GM12878 (cell line): ENCODE data around the gene COPS6. TPM values are rescaled to one million over a fixed set of nuclear protein-coding genes. Genes with fewer than 3 reads are reported as not detected.

Experiments
- BMI1 ChIP-seq: fragments of 450-650 bp; IDR thresholded peaks from 2 replicates; pipeline ENCODE4 v1.6.1; 2016; ENCODE audit warnings: mild to moderate bottlenecking, moderate library complexity, borderline replicate concordance
- BRCA1 ChIP-seq: IDR thresholded peaks from 2 replicates; pipeline ENCODE4 v1.6.1; 2011; ENCODE audit warnings: low read depth, low read length, improper control_type of control experiment
- CBFB ChIP-seq: IDR thresholded peaks from 2 replicates; pipeline ENCODE4 v1.6.1; 2016; ENCODE audit warnings: antibody characterized with exemption, low read depth
- CBX3 ChIP-seq: fragments of 200-600 bp; sonication (generic); IDR thresholded peaks from 2 replicates; pipeline ENCODE4 v1.6.1; 2016; ENCODE audit warnings: low read depth, borderline replicate concordance
- CHD1 ChIP-seq: IDR thresholded peaks from 2 replicates; pipeline ENCODE4 v1.6.1; 2012; ENCODE audit warnings: low read depth, low read length, improper control_type of control experiment
- CHD4 ChIP-seq: fragments of 200-600 bp; sonication (generic); IDR thresholded peaks from 2 replicates; pipeline ENCODE4 v1.6.1; 2016; ENCODE audit warnings: mild to moderate bottlenecking
- E2F4 ChIP-seq: IDR thresholded peaks from 2 replicates; pipeline ENCODE4 v1.6.1; 2012; ENCODE audit warnings: low read depth, low read length, improper control_type of control experiment
- EED ChIP-seq: sonication (generic); IDR thresholded peaks from 2 replicates; pipeline ENCODE4 v1.6.1; 2016; ENCODE audit warnings: antibody characterized with exemption, low read depth
- EZH2 ChIP-seq: IDR thresholded peaks from 2 replicates; pipeline ENCODE4 v1.6.1; 2012; ENCODE audit warnings: low read depth, mild to moderate bottlenecking, control low read depth, inconsistent platforms, low read length, borderline replicate concordance; ENCODE audit not compliant: control insufficient read depth
- HCFC1 ChIP-seq: fragments of 150-350 bp; IDR thresholded peaks from 2 replicates; pipeline ENCODE4 v1.6.1; 2014; ENCODE audit warnings: low read length
- HSF1 ChIP-seq: fragments of 150-350 bp; IDR thresholded peaks from 2 replicates; pipeline ENCODE4 v1.6.1; 2014; ENCODE audit warnings: mild to moderate bottlenecking, low read depth, low read length
- JUND ChIP-seq: IDR thresholded peaks from 2 replicates; pipeline ENCODE4 v1.6.1; 2012; ENCODE audit warnings: low read depth, mild to moderate bottlenecking, low read length, improper control_type of control experiment, moderate library complexity
- MLLT1 ChIP-seq: fragments of 450-650 bp; IDR thresholded peaks from 2 replicates; pipeline ENCODE4 v1.6.1; 2016; ENCODE audit warnings: mild to moderate bottlenecking
- MYC ChIP-seq: IDR thresholded peaks from 2 replicates; pipeline ENCODE4 v1.6.1; 2011; ENCODE audit warnings: mild to moderate bottlenecking, low read length, moderate library complexity, inconsistent platforms; ENCODE audit not compliant: insufficient read depth, insufficient replicate concordance, insufficient read length, severe bottlenecking
- NR2C1 ChIP-seq: fragments of 450-650 bp; IDR thresholded peaks from 2 replicates; pipeline ENCODE4 v1.6.1; 2017; ENCODE audit warnings: antibody characterized with exemption, mild to moderate bottlenecking, moderate library complexity
- PAX8 ChIP-seq: fragments of 450-650 bp; IDR thresholded peaks from 2 replicates; pipeline ENCODE4 v1.6.1; 2017; ENCODE audit warnings: mild to moderate bottlenecking, moderate library complexity
- POLR2AphosphoS2 ChIP-seq: IDR thresholded peaks from 2 replicates; pipeline ENCODE4 v1.6.1; 2011; ENCODE audit warnings: low read depth, mild to moderate bottlenecking, low read length, improper control_type of control experiment, moderate library complexity
- POLR2AphosphoS5 ChIP-seq: IDR thresholded peaks from 2 replicates; pipeline ENCODE4 v1.6.1; 2011; ENCODE audit warnings: mild to moderate bottlenecking, low read length, inconsistent platforms
- SIN3A ChIP-seq: IDR thresholded peaks from 2 replicates; pipeline ENCODE4 v1.6.1; 2012; ENCODE audit warnings: low read depth, low read length, improper control_type of control experiment
- SMAD1 ChIP-seq: fragments of 450-650 bp; IDR thresholded peaks from 2 replicates; pipeline ENCODE4 v1.6.1; 2018; ENCODE audit warnings: mild to moderate bottlenecking, low read depth; ENCODE audit not compliant: partially characterized antibody
- TCF12 ChIP-seq: IDR thresholded peaks from 2 replicates; pipeline ENCODE4 v1.6.1; 2011; ENCODE audit warnings: low read depth, mild to moderate bottlenecking, low read length
- USF1 ChIP-seq: IDR thresholded peaks from 2 replicates; pipeline ENCODE4 v1.6.1; 2011; ENCODE audit warnings: borderline replicate concordance, low read depth, mild to moderate bottlenecking, moderate library complexity, mixed read lengths, low read length; ENCODE audit not compliant: insufficient read depth; ENCODE audit errors: extremely low read length
- ZNF207 ChIP-seq: fragments of 450-650 bp; IDR thresholded peaks from 2 replicates; pipeline ENCODE4 v1.6.1; 2014; ENCODE audit warnings: antibody characterized with exemption, mild to moderate bottlenecking, borderline replicate concordance
- ZNF217 ChIP-seq: fragments of 450-650 bp; IDR thresholded peaks from 2 replicates; pipeline ENCODE4 v1.6.1; 2017; ENCODE audit warnings: antibody characterized with exemption, mild to moderate bottlenecking
- ZSCAN29 ChIP-seq: fragments of 450-650 bp; IDR thresholded peaks from 2 replicates; pipeline ENCODE4 v1.6.1; 2017; ENCODE audit warnings: mild to moderate bottlenecking, moderate library complexity
- polyA plus RNA-seq, 11 experiments: library from polyadenylated mRNA; depleted of rRNA in 4 of 11; unstranded in 6 of 11; stranded (reverse) in 5 of 11; fragments of >200 nt; fragmentation: Nextera tagmentation in 4 of 11; fragmentation: Illumina TruSeq in 1 of 11; extraction: Ambion mirVana in 4 of 11; extraction: Trizol in 1 of 11; gene quantifications; 1 replicate in 1 of 11; 2 replicates in 10 of 11; pipeline versions ENCODE4 v1.2.1 to v1.2.3, GENCODE V29; 2011 to 2016; ENCODE audit warnings: inconsistent platforms in 2 of 11, missing spikeins in 2 of 11, low read depth in 1 of 11
- total RNA-seq, 4 experiments: library from RNA; depleted of rRNA in 3 of 4; stranded (reverse); fragments of >200 nt in 3 of 4; fragmentation: Illumina TruSeq in 1 of 4; extraction: Trizol in 1 of 4; gene quantifications; 2 replicates each; pipeline versions ENCODE4 v1.2.1 to v1.2.3, GENCODE V29; 2013 to 2021
- TF ChIP-seq, protein P1 (sequence below): IDR thresholded peaks from 2 replicates; pipeline ENCODE4 v1.6.1; 2012; ENCODE audit warnings: low read depth, low read length, improper control_type of control experiment

The COPS6 gene
- total and polyA plus RNA-seq, 10 of the 15 experiments (the other 5 are each of a cell fraction or from before 2014, with no cell fraction given): 28.5 to 182 (median 81.5) TPM

GRCh38 chr7:100100420-100101015 lies 11.7 kb downstream of the COPS6 start (continued):
- peak; percentile 60; the same call in 1 of the 2 replicates for TF ChIP-seq HCFC1
- TF ChIP-seq E2F4: peak; percentile 76
- TF ChIP-seq POLR2AphosphoS5: peak; percentile 65
- no peak for TF ChIP-seq EZH2
- no peak for TF ChIP-seq PAX8
- TF ChIP-seq, protein P1, sequence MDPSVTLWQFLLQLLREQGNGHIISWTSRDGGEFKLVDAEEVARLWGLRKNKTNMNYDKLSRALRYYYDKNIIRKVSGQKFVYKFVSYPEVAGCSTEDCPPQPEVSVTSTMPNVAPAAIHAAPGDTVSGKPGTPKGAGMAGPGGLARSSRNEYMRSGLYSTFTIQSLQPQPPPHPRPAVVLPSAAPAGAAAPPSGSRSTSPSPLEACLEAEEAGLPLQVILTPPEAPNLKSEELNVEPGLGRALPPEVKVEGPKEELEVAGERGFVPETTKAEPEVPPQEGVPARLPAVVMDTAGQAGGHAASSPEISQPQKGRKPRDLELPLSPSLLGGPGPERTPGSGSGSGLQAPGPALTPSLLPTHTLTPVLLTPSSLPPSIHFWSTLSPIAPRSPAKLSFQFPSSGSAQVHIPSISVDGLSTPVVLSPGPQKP: peak; percentile 90
- no peak for TF ChIP-seq JUND
- peak; percentile 98 for TF ChIP-seq MYC
- TF ChIP-seq CHD4: no peak
- 0 out of 2 replicates have a peak, but pooled peaks have one; percentile 32 for TF ChIP-seq CBFB
- peak; percentile 99 for TF ChIP-seq SIN3A
- TF ChIP-seq CBX3: no peak
- TF ChIP-seq HSF1: no peak; the same call in 1 of the 2 replicates
- no peak for TF ChIP-seq CHD1
- TF ChIP-seq EED: peak; percentile 72
- no peak for TF ChIP-seq BRCA1
- no peak; the same call in 1 of the 2 replicates for TF ChIP-seq POLR2AphosphoS2
- no peak for TF ChIP-seq USF1
- peak; percentile 19; the same call in 1 of the 2 replicates for TF ChIP-seq TCF12
- TF ChIP-seq BMI1: no peak
- no peak for TF ChIP-seq ZSCAN29
- no peak for TF ChIP-seq ZNF217
- no peak for TF ChIP-seq SMAD1
- TF ChIP-seq NR2C1: peak; percentile 50; the same call in 1 of the 2 replicates
- peak; percentile 87; the same call in 1 of the 2 replicates for TF ChIP-seq ZNF207
- peak; percentile 92 for TF ChIP-seq MLLT1
